Mesenchymal stem cell (in vitro differentiated cells and primary cell): ENCODE results near the gene COL11A2.
A peak's percentile ranks its signal among the peaks of the same experiment; 100 is the strongest.

Source experiments
- DNase-seq: peaks from one replicate; pipeline ENCODE4 v3.0.0-alpha.2; 2013
- H2AFZ ChIP-seq: one replicate; pipeline ENCODE4 v1.6.1; 2013; ENCODE audit warnings: low read depth, mild to moderate bottlenecking, control low read depth, inconsistent platforms, low read length, moderate library complexity
- H2AK5ac ChIP-seq: 2 replicates; pipeline ENCODE4 v1.6.1; 2013; ENCODE audit warnings: low read length, moderate library complexity, mild to moderate bottlenecking, inconsistent platforms; ENCODE audit not compliant: severe bottlenecking
- H2BK120ac ChIP-seq: one replicate; pipeline ENCODE4 v1.6.1; 2013; ENCODE audit warnings: low read depth, mild to moderate bottlenecking, inconsistent platforms, low read length, moderate library complexity
- H2BK12ac ChIP-seq, 2 experiments: one replicate each; pipeline ENCODE4 v1.6.1; 2013; ENCODE audit warnings: inconsistent platforms in 2 of 2, low read length in 2 of 2, mild to moderate bottlenecking in 2 of 2, moderate library complexity in 2 of 2, control low read depth in 1 of 2
- H2BK15ac ChIP-seq: one replicate; pipeline ENCODE4 v1.6.1; 2013; ENCODE audit warnings: mild to moderate bottlenecking, low read depth, inconsistent platforms; ENCODE audit not compliant: poor library complexity, severe bottlenecking
- H2BK5ac ChIP-seq: 2 replicates; pipeline ENCODE4 v1.6.1; 2013; ENCODE audit warnings: low read depth, mild to moderate bottlenecking, low read length, control low read depth, inconsistent platforms; ENCODE audit not compliant: poor library complexity, severe bottlenecking
- H3K14ac ChIP-seq, 2 experiments: one replicate each; pipeline ENCODE4 v1.6.1; 2013; ENCODE audit warnings: inconsistent platforms in 2 of 2, low read length in 2 of 2, control low read depth in 1 of 2, mild to moderate bottlenecking in 1 of 2, moderate library complexity in 1 of 2
- H3K18ac ChIP-seq, 2 experiments: one replicate each; pipeline ENCODE4 v1.6.1; 2013; ENCODE audit warnings: inconsistent platforms in 2 of 2, low read length in 2 of 2, control low read depth in 1 of 2, low read depth in 1 of 2, mild to moderate bottlenecking in 1 of 2
- H3K23ac ChIP-seq, 2 experiments: one replicate each; pipeline ENCODE4 v1.6.1; 2013; ENCODE audit warnings: inconsistent platforms in 2 of 2, low read length in 2 of 2, mild to moderate bottlenecking in 2 of 2, moderate library complexity in 2 of 2, control low read depth in 1 of 2
- H3K27ac ChIP-seq: 2 replicates; pipeline ENCODE4 v1.5.1; 2013; ENCODE audit warnings: mild to moderate bottlenecking, moderate library complexity, low read length, control low read depth, inconsistent platforms; ENCODE audit not compliant: poor library complexity, severe bottlenecking
- H3K27me3 ChIP-seq, 2 experiments: 2 replicates each; pipeline versions ENCODE4 v1.6.1 to v1.7.0; 2013; ENCODE audit warnings: low read length in 2 of 2, mild to moderate bottlenecking in 2 of 2, moderate library complexity in 2 of 2, control low read depth in 1 of 2, inconsistent platforms in 1 of 2; ENCODE audit not compliant: control insufficient read depth in 1 of 2, insufficient read depth in 1 of 2
- H3K36me3 ChIP-seq, 2 experiments: 2 replicates each; pipeline versions ENCODE4 v1.6.1 to v1.7.0; 2013; ENCODE audit warnings: low read length in 2 of 2, control low read depth in 1 of 2, inconsistent platforms in 1 of 2, low read depth in 1 of 2, mild to moderate bottlenecking in 1 of 2; ENCODE audit not compliant: insufficient read depth in 2 of 2, control insufficient read depth in 1 of 2
- H3K4ac ChIP-seq, 2 experiments: one replicate each; pipeline ENCODE4 v1.6.1; 2013; ENCODE audit warnings: inconsistent platforms in 2 of 2, low read length in 2 of 2, mild to moderate bottlenecking in 2 of 2, moderate library complexity in 2 of 2, control low read depth in 1 of 2, low read depth in 1 of 2
- H3K4me1 ChIP-seq: 2 replicates; pipeline ENCODE4 v1.6.1; 2013; ENCODE audit warnings: low read depth, low read length, control low read depth; ENCODE audit not compliant: control insufficient read depth, insufficient read depth
- H3K4me2 ChIP-seq: 2 replicates; pipeline ENCODE4 v1.6.1; 2013; ENCODE audit warnings: low read length, mild to moderate bottlenecking, inconsistent platforms; ENCODE audit not compliant: poor library complexity, severe bottlenecking
- H3K4me3 ChIP-seq, 2 experiments: 2 replicates each; pipeline versions ENCODE4 v1.5.1 to v1.7.0; 2013; ENCODE audit warnings: low read length in 2 of 2, mild to moderate bottlenecking in 2 of 2, control low read depth in 1 of 2, low read depth in 1 of 2; ENCODE audit not compliant: insufficient read depth in 1 of 2
- H3K79me1 ChIP-seq: replicated peaks from 2 replicates; pipeline ENCODE4 v1.6.1; 2013; ENCODE audit warnings: mild to moderate bottlenecking, control low read depth, low read length, inconsistent platforms; ENCODE audit not compliant: poor library complexity, severe bottlenecking
- H3K9ac ChIP-seq: 2 replicates; pipeline ENCODE4 v1.7.0; 2013; ENCODE audit warnings: mild to moderate bottlenecking, low read length, moderate library complexity
- H3K9me3 ChIP-seq: 2 replicates; pipeline ENCODE4 v1.7.0; 2013; ENCODE audit warnings: mild to moderate bottlenecking, low read length; ENCODE audit not compliant: control insufficient read depth
- H4K8ac ChIP-seq: one replicate; pipeline ENCODE4 v1.6.1; 2013; ENCODE audit warnings: inconsistent platforms, mild to moderate bottlenecking, low read length, moderate library complexity
- H4K91ac ChIP-seq: one replicate; pipeline ENCODE4 v1.6.1; 2013; ENCODE audit warnings: mild to moderate bottlenecking, low read length, inconsistent platforms
- WGBS: methylation state at CpG from one replicate; pipeline ENCODE4 v1.1.7; 2013; ENCODE audit warnings: mixed read lengths; 5-methylcytosine and 5-hydroxymethylcytosine counted together

Gene COL11A2

GRCh38 chr6:33192671-33193602 lies 670 bp upstream of the COL11A2 start:
- Histone ChIP-seq H2BK12ac (no peak overlapping the region), H3K4me3 (peak overlapping the region; percentile 34 to 74), H3K14ac (peak overlapping the region in 1 of 2 experiments; percentile 48), H2BK5ac (no peak overlapping the region), H3K4me2 (peak overlapping the region; percentile 87), H3K23ac (peak overlapping the region in 1 of 2 experiments; percentile 76), H2BK15ac (no peak overlapping the region), H3K79me1 (peaks cover 22% of the 10 kb centered on the region), H3K4ac (peak overlapping the region in 1 of 2 experiments; percentile 21), H3K18ac (no peak overlapping the region), H3K27ac (no peak overlapping the region), H2BK120ac (no peak overlapping the region), H4K91ac (no peak overlapping the region), H3K27me3 (peaks cover 41 to 42% of the 10 kb centered on the region in 2 experiments), H2AFZ (peak overlapping the region; percentile 10), H3K36me3 (peaks cover 33 to 38% of the 10 kb centered on the region in 2 experiments), H3K4me1 (peaks cover 25% of the 10 kb centered on the region), H2AK5ac (no peak overlapping the region), H3K9me3 (no peaks in the 10 kb centered on the region), H4K8ac (peak overlapping the region; percentile 33), H3K9ac (peak overlapping the region; percentile 72)
- 4% methylated on average over 30 of the region's 72 CpGs for WGBS
- DNase-seq, result no peak

- H2BK120ac ChIP-seq, result no peak overlapping the region
- H2BK15ac ChIP-seq, result no peak overlapping the region
- no peak overlapping the region for H3K4me3 ChIP-seq
- no peak overlapping the region for H4K8ac ChIP-seq
- DNase-seq, result no peak
- peaks cover 22% of the 10 kb centered on the region for H3K4me1 ChIP-seq
- WGBS, result 77% methylated on average over 8 of the region's 8 CpGs
- H3K36me3 ChIP-seq, result peaks cover 29 to 30% of the 10 kb centered on the region in 2 experiments
- H3K9me3 ChIP-seq, result no peaks in the 10 kb centered on the region
- no peak overlapping the region for H2BK5ac ChIP-seq
- H3K9ac ChIP-seq, result no peak overlapping the region
- no peak overlapping the region for H2AK5ac ChIP-seq
- no peak overlapping the region for H2AFZ ChIP-seq
- no peak overlapping the region for H3K18ac ChIP-seq
- no peak overlapping the region for H2BK12ac ChIP-seq
- H3K14ac ChIP-seq, result no peak overlapping the region
- no peak overlapping the region for H3K23ac ChIP-seq
- no peak overlapping the region for H3K4me2 ChIP-seq
- H4K91ac ChIP-seq, result no peak overlapping the region
- H3K79me1 ChIP-seq, result peaks cover 17% of the 10 kb centered on the region
- no peak overlapping the region for H3K4ac ChIP-seq
- H3K27ac ChIP-seq, result no peak overlapping the region
- peaks cover 48 to 49% of the 10 kb centered on the region in 2 experiments for H3K27me3 ChIP-seq
These were observed 723 bp downstream of the COL11A2 start for GRCh38 chr6:33191383-33192104.

- Histone ChIP-seq H3K23ac (no peak overlapping the region), H2AK5ac (no peak overlapping the region), H3K27ac (no peak overlapping the region), H2BK5ac (no peak overlapping the region), H3K79me1 (peaks cover 8% of the 10 kb centered on the region), H3K4me3 (no peak overlapping the region), H2BK12ac (no peak overlapping the region), H3K9me3 (no peaks in the 10 kb centered on the region), H3K14ac (no peak overlapping the region), H4K91ac (no peak overlapping the region), H3K4me1 (peaks cover 22% of the 10 kb centered on the region), H3K4me2 (no peak overlapping the region), H3K4ac (no peak overlapping the region), H3K36me3 (peaks cover 20 to 22% of the 10 kb centered on the region in 2 experiments), H3K18ac (no peak overlapping the region), H3K9ac (no peak overlapping the region), H2AFZ (no peak overlapping the region), H2BK15ac (no peak overlapping the region), H3K27me3 (peaks cover 57% of the 10 kb centered on the region in 2 experiments), H2BK120ac (no peak overlapping the region), H4K8ac (no peak overlapping the region)
- no peak for DNase-seq
- 88% methylated on average over 10 of the region's 11 CpGs for WGBS
These were observed 1.7 kb downstream of the COL11A2 start for GRCh38 chr6:33190504-33191107.
